Measurements from ENCODE around the gene MRI1. TPM values are rescaled to one million over a fixed set of nuclear protein-coding genes. Genes with fewer than 3 reads are reported as not detected.
"Not testable (repeated sequence)": the region's sequence is repeated elsewhere in the genome, so short reads cannot be mapped to it uniquely, and the experiment has no call there.

The MRI1 gene
- total and polyA plus RNA-seq, 4 donors, result 16.3 to 50.0 (median 17.7) TPM

DNA sequence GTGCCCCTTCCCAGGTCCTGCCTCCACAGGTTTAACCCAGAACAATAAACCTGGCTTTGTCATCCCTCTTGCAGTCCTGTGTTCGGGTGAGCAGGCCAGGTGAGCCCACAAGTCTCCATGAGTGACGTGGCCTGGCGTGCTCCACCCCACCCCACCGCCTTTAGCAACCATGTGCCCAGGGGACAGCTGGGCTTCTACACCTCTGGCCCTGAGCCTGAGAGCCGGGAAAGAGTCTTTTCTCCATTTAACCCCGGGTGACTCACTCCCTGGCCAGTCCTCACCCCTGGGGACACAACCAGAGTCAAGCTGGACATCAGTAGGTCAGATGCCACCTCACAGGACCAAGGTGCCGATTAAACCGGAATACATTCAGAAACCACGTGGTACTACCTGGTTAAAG is 14.1 kb downstream of the MRI1 start:
- peaks cover 5 to 26% (median 15%) of the 10 kb centered on the region in 4 donors for H3K36me3 ChIP-seq (ENCODE audit: control insufficient read depth in 4 of 4, insufficient read depth in 3 of 4, low read depth in 1 of 4, low read length in 3 of 4)
- no peak overlapping the region for H3K27ac ChIP-seq (ENCODE audit: low read depth in 1 of 2, low read length in 2 of 2)
- H3K9ac ChIP-seq (ENCODE audit: low read depth in 1 of 2, low read length in 2 of 2), result no peak overlapping the region
- no peak for DNase-seq (ENCODE audit: low spot score)
- H3K4me1 ChIP-seq (ENCODE audit: control insufficient read depth in 4 of 4, insufficient read depth in 4 of 4, low read length in 3 of 4), result peaks cover 3 to 18% (median 10%) of the 10 kb centered on the region in 4 donors
- no peaks in the 10 kb centered on the region for H3K27me3 ChIP-seq (ENCODE audit: control insufficient read depth in 4 of 4, insufficient read depth in 4 of 4, low read length in 3 of 4)
- TF ChIP-seq SP1 (IDR thresholded peaks at IDR 0.05) (no peak), RAD21 (IDR thresholded peaks at IDR 0.05) (no peak), EGR1 (IDR thresholded peaks at IDR 0.05; ENCODE audit: low read depth in 2 of 2) (no peak), REST (IDR thresholded peaks at IDR 0.05) (no peak), MAX (IDR thresholded peaks at IDR 0.05) (no peak), JUND (IDR thresholded peaks at IDR 0.05) (no peak), RXRA (IDR thresholded peaks at IDR 0.05) (no peak), HNF4G (IDR thresholded peaks at IDR 0.05) (no peak), FOXA1 (IDR thresholded peaks at IDR 0.05) (no peak), CTCF (IDR thresholded peaks at IDR 0.05; ENCODE audit: low read depth, low read length, missing input control) (no peak), NR2F2 (IDR thresholded peaks at IDR 0.05) (no peak)
- TF ChIP-seq, protein P1, sequence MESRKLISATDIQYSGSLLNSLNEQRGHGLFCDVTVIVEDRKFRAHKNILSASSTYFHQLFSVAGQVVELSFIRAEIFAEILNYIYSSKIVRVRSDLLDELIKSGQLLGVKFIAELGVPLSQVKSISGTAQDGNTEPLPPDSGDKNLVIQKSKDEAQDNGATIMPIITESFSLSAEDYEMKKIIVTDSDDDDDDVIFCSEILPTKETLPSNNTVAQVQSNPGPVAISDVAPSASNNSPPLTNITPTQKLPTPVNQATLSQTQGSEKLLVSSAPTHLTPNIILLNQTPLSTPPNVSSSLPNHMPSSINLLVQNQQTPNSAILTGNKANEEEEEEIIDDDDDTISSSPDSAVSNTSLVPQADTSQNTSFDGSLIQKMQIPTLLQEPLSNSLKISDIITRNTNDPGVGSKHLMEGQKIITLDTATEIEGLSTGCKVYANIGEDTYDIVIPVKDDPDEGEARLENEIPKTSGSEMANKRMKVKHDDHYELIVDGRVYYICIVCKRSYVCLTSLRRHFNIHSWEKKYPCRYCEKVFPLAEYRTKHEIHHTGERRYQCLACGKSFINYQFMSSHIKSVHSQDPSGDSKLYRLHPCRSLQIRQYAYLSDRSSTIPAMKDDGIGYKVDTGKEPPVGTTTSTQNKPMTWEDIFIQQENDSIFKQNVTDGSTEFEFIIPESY (IDR thresholded peaks at IDR 0.05), result no peak
- no peak overlapping the region for H3K4me3 ChIP-seq (ENCODE audit: low read depth in 1 of 3, low read length in 3 of 3)
- WGBS, result 93% methylated on average over 9 of the region's 9 CpGs
- H3K9me3 ChIP-seq (ENCODE audit: control insufficient read depth in 4 of 4, low read length in 3 of 4), result no peaks in the 10 kb centered on the region

DNA sequence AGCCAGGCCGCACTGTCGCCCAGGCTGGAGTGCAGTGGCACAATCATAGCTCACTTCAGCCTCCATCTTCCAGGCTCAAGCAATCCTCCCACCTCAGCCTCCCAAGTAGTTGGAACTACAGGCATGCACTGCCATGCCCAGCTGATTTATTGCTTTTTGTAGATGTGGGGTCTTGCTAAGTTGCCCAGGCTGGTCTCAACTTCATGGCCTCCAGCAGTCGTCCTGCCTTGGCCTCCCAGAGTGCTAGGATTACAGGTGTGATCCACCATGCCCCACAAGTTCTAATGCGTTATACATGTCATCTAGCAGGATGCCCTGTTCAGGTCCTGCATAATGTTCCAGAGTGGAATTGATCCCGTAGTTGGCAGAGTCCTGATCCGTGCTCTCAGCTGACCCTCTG is 14.5 kb downstream of the MRI1 start:
- DNase-seq (ENCODE audit: low spot score), result no peak
- H3K27me3 ChIP-seq (ENCODE audit: control insufficient read depth in 4 of 4, insufficient read depth in 4 of 4, low read length in 3 of 4), result no peaks in the 10 kb centered on the region
- TF ChIP-seq TAF1 (conservative IDR thresholded peaks at IDR 0.05), result no peak
- TF ChIP-seq RAD21 (IDR thresholded peaks at IDR 0.05), result no peak
- no peak for TF ChIP-seq EGR1 (IDR thresholded peaks at IDR 0.05; ENCODE audit: low read depth in 2 of 2)
- no peaks in the 10 kb centered on the region for H3K9me3 ChIP-seq (ENCODE audit: control insufficient read depth in 4 of 4, low read length in 3 of 4)
- H3K36me3 ChIP-seq (ENCODE audit: control insufficient read depth in 4 of 4, insufficient read depth in 3 of 4, low read depth in 1 of 4, low read length in 3 of 4), result peaks cover 5 to 26% (median 14%) of the 10 kb centered on the region in 4 donors
- no peak overlapping the region for H3K4me3 ChIP-seq (ENCODE audit: low read depth in 1 of 3, low read length in 3 of 3)
- H3K4me1 ChIP-seq (ENCODE audit: control insufficient read depth in 4 of 4, insufficient read depth in 4 of 4, low read length in 3 of 4), result peaks cover 3 to 18% (median 10%) of the 10 kb centered on the region in 4 donors
- no peak overlapping the region for H3K27ac ChIP-seq (ENCODE audit: low read depth in 1 of 2, low read length in 2 of 2)
- WGBS, result 92% methylated on average over 6 of the region's 6 CpGs
- no peak overlapping the region for H3K9ac ChIP-seq (ENCODE audit: low read depth in 1 of 2, low read length in 2 of 2)

DNA sequence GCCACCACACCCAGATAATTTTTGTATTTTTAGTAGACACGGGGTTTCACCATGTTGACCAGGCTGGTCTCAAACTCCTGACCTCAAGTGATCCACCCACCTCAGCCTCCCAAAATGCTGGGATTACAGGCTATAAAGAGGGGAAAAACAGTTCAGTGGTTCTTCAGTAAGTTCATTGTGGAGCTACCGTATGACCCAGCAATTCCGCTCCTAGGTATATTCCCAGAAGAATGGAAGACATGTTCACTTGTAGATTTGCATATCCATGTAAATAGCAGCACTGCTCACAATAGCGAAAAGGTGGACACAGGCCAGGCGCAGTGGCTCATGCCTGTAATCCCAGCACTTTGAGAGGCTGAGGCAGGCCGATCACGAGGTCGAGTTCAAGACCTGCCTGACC is 15.5 kb downstream of the MRI1 start:
- H3K27ac ChIP-seq (ENCODE audit: low read depth in 1 of 2, low read length in 2 of 2); H3K27me3 ChIP-seq (ENCODE audit: control insufficient read depth in 4 of 4, insufficient read depth in 4 of 4, low read length in 3 of 4); DNase-seq (ENCODE audit: low spot score); H3K9ac ChIP-seq (ENCODE audit: low read depth in 1 of 2, low read length in 2 of 2); H3K4me3 ChIP-seq (ENCODE audit: low read depth in 1 of 3, low read length in 3 of 3); H3K9me3 ChIP-seq (ENCODE audit: control insufficient read depth in 4 of 4, low read length in 3 of 4): not testable (repeated sequence)
- Histone ChIP-seq H3K4me1 (ENCODE audit: control insufficient read depth in 4 of 4, insufficient read depth in 4 of 4, low read length in 3 of 4) (peaks cover 3 to 16% (median 10%) of the 10 kb centered on the region in 4 donors), H3K36me3 (ENCODE audit: control insufficient read depth in 4 of 4, insufficient read depth in 3 of 4, low read depth in 1 of 4, low read length in 3 of 4) (peaks cover 5 to 26% (median 14%) of the 10 kb centered on the region in 4 donors)
- 92% methylated on average over 8 of the region's 8 CpGs for WGBS

Measured in liver (tissue), 9 donors.